Activated naive CD4-positive, alpha-beta T cell treated with anti-CD3 and anti-CD28 coated beads, Interleukin-2, amount 10 ng/mL, durations not matched to agents 7 days and 5 days (primary cell): ENCODE measurements around the gene RNF19B.

Experiments used
- CTCF ChIA-PET: fragments of 350-600 bp; sonication (Branson Sonifier 250); formaldehyde crosslinking; loops from one replicate; lab custom pipeline; 2021; ENCODE audit warnings: antibody characterized with exemption; lab: Charles Lee
- DNase-seq: peaks from one replicate; pipeline ENCODE4 v3.0.0-alpha.2; 2020
- H3K27ac Mint-ChIP-seq: one replicate; pipeline ENCODE4 v1.8.0; 2021; ENCODE audit warnings: mild to moderate bottlenecking, moderate library complexity, mixed read lengths
- H3K27me3 Mint-ChIP-seq: one replicate; pipeline ENCODE4 v1.8.0; 2021; ENCODE audit warnings: mild to moderate bottlenecking, mixed read lengths
- H3K36me3 Mint-ChIP-seq: one replicate; pipeline ENCODE4 v1.8.0; 2021; ENCODE audit warnings: mixed read lengths
- H3K4me1 Mint-ChIP-seq: one replicate; pipeline ENCODE4 v1.8.0; 2021; ENCODE audit warnings: mixed read lengths
- H3K4me3 Mint-ChIP-seq: one replicate; pipeline ENCODE4 v1.8.0; 2021; ENCODE audit warnings: mild to moderate bottlenecking, moderate library complexity, mixed read lengths
- H3K9me3 Mint-ChIP-seq: one replicate; pipeline ENCODE4 v1.8.0; 2021; ENCODE audit warnings: mixed read lengths

Gene RNF19B, protein sequence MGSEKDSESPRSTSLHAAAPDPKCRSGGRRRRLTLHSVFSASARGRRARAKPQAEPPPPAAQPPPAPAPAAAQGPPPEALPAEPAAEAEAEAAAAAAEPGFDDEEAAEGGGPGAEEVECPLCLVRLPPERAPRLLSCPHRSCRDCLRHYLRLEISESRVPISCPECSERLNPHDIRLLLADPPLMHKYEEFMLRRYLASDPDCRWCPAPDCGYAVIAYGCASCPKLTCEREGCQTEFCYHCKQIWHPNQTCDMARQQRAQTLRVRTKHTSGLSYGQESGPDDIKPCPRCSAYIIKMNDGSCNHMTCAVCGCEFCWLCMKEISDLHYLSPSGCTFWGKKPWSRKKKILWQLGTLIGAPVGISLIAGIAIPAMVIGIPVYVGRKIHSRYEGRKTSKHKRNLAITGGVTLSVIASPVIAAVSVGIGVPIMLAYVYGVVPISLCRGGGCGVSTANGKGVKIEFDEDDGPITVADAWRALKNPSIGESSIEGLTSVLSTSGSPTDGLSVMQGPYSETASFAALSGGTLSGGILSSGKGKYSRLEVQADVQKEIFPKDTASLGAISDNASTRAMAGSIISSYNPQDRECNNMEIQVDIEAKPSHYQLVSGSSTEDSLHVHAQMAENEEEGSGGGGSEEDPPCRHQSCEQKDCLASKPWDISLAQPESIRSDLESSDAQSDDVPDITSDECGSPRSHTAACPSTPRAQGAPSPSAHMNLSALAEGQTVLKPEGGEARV

DNA sequence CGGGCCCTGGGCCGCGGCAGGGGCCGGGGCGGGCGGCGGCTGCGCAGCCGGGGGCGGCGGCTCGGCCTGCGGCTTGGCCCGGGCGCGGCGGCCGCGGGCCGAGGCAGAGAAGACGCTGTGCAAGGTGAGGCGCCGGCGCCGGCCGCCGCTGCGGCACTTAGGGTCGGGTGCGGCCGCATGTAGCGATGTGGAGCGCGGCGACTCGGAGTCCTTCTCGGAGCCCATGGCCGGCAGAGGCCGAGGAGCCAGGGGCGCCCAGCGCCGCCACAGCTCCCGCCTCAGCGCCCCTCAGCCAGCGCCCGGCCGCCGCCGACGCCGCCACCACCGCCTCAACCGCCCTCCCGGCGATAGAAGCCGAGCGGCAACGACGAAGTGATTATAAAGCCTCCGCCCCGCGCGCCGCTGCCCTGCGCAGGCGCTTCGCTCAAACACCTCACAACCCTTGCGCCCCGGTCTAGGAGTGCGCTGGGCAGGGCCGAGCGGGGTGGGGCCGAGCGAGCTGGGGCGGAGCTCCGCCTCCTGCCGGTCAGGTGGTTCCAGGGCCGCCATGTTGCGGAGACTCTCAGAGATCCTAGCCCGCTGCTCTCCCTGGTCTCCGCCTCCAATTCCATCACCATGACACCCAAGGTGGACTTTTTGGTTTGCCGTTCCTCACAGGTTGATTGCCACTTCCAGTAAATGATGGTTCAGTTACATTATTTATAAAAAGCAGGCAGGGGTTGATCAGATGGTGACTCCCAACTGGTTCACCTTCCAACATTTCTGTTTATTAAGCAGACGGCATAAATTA lies at the start of gene RNF19B:
TSS of gene RNF19B (minus strand) at position 349 of the 790 bp plus-strand sequence. CDS start at position 225, 124 bp downstream.
- H3K9me3 Mint-ChIP-seq: no peaks in the 10 kb centered on the region
- peaks cover 18% of the 10 kb centered on the region for H3K27me3 Mint-ChIP-seq
- peak within 1 kb of the TSS; percentile 86 for H3K4me3 Mint-ChIP-seq
- CTCF ChIA-PET: interaction anchor here (1.3 to 2.1 kb wide), 2 partner anchors 42 to 90 kb away, joined by 4 to 7 read pairs; no protein-coding TSS in a partner anchor
- peak within 1 kb of the TSS; percentile 88 for H3K27ac Mint-ChIP-seq
- no peaks in the 10 kb centered on the region for H3K36me3 Mint-ChIP-seq
- H3K4me1 Mint-ChIP-seq: peaks cover 37% of the 10 kb centered on the region
- peak; percentile 96 for DNase-seq

- Mint-ChIP-seq H3K27ac (no peak overlapping the region), H3K4me1 (peaks cover 7% of the 10 kb centered on the region), H3K36me3 (peaks cover 55% of the 10 kb centered on the region), H3K9me3 (no peaks in the 10 kb centered on the region), H3K27me3 (no peaks in the 10 kb centered on the region), H3K4me3 (no peak overlapping the region)
- DNase-seq: no peak
- CTCF ChIA-PET: no interaction called here
Measured at GRCh38 chr1:33013791-33014190, 49.2 kb upstream of the RNF19B start.

- no peak overlapping the region for H3K4me3 Mint-ChIP-seq
- peaks cover 54% of the 10 kb centered on the region for H3K36me3 Mint-ChIP-seq
- peaks cover 2% of the 10 kb centered on the region for H3K4me1 Mint-ChIP-seq
- DNase-seq: no peak
- no peaks in the 10 kb centered on the region for H3K9me3 Mint-ChIP-seq
- no peaks in the 10 kb centered on the region for H3K27me3 Mint-ChIP-seq
- H3K27ac Mint-ChIP-seq: no peak overlapping the region
- CTCF ChIA-PET: no interaction called here
Measured at GRCh38 chr1:33012165-33012564, 47.6 kb upstream of the RNF19B start.

DNA sequence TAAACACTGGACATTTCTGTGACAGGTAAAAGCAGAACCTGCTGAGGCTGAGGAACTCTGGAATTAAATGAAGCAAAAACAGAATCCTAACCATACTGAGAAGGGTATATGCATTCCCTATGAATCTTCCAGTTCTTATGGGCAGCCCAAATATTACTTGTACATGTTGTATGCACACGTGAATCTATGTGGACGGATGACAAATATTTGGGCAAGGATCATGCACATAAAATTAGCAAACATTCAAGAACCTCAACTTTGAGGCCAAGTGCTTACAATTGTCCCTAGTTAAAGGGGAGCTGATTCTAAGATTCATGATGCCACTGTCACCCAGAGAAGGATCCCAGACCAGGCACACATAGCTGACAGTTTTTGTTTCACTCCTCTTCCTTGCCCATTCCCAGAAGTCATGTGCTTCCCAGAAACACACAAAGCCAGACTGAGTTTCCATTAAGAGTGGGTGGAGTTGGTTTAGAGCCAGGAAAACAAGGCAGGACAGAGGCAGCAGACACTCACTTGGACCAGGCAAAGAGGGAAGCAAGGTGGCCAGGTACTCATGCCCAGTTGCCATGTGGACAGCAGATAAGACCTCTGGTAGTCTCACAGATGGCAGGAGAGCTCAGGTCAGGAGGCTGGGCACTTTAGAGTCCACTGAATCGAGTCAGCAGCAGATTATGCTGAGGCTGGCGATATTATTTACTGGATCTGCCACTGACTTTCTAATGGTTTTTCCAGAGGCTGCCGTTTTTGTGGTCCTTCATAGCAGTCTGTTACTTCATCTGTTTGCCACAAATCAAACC lies 46.5 kb upstream of the RNF19B start:
- H3K9me3 Mint-ChIP-seq: no peaks in the 10 kb centered on the region
- no peak overlapping the region for H3K4me3 Mint-ChIP-seq
- H3K27me3 Mint-ChIP-seq: no peaks in the 10 kb centered on the region
- H3K4me1 Mint-ChIP-seq: peaks cover 2% of the 10 kb centered on the region
- peaks cover 54% of the 10 kb centered on the region for H3K36me3 Mint-ChIP-seq
- CTCF ChIA-PET: interaction anchor here (1.8 kb wide), 1 partner anchor 10 kb away, joined by 3 read pairs; no protein-coding TSS in a partner anchor
- peak overlapping the region; percentile 34 for H3K27ac Mint-ChIP-seq
- no peak for DNase-seq

- no peak overlapping the region for H3K4me3 Mint-ChIP-seq
- CTCF ChIA-PET: interaction anchor here (0.8 to 1.8 kb wide), 3 partner anchors 8 to 297 kb away, joined by 3 to 5 read pairs (median 3); no protein-coding TSS in a partner anchor
- peaks cover 54% of the 10 kb centered on the region for H3K36me3 Mint-ChIP-seq
- peaks cover 2% of the 10 kb centered on the region for H3K4me1 Mint-ChIP-seq
- no peaks in the 10 kb centered on the region for H3K9me3 Mint-ChIP-seq
- H3K27me3 Mint-ChIP-seq: no peaks in the 10 kb centered on the region
- DNase-seq: no peak
- no peak overlapping the region for H3K27ac Mint-ChIP-seq
Measured at GRCh38 chr1:33009561-33009960, 45.0 kb upstream of the RNF19B start.

DNA sequence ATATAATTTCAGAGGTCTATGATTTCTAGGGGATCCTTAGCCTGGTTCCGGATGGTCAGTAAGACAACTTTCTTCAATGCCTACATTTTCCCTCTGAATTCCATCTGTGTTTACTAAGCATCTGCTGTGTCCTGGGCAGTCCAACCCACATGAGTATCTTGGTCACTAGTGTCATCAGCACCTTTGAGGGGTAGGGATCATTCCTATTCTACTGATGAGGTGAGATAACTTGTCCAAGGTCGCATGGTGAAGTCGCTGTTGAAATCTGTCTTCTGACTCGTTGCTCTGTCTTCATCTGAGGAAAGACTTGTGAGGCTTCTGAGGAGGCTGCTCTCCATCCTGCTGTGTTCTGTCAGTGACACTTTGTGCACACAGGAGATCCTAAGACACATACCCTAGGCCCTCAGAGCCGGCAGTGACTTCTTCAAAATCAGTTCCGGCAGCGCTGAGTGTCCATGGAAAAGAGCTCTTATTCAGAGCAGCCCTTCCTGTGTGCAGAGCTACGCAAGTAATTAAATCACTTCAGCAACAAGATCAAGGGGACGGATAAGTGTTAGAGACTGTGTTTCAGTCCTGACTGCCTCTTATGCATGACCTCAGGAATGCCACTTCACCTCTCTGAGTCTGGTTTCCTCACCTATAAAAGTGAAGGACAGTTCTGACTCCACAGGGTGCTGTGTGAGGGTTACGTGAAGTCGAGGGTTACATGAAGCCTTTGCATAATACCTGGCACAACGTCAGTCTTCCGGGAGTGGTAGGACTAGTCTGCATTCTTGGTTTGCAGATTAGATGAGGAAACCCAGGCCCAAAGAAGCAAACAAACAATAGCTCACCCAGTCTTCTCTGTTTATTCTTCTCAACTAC lies 43.7 kb upstream of the RNF19B start:
- Mint-ChIP-seq H3K27me3 (no peaks in the 10 kb centered on the region), H3K4me3 (no peak overlapping the region), H3K4me1 (peaks cover 2% of the 10 kb centered on the region), H3K27ac (peak overlapping the region; percentile 50), H3K9me3 (no peaks in the 10 kb centered on the region), H3K36me3 (peaks cover 44% of the 10 kb centered on the region)
- DNase-seq: no peak
- CTCF ChIA-PET: interaction anchor here (1.4 to 3.4 kb wide), 4 partner anchors 44 to 74 kb away, joined by 5 to 26 read pairs (median 14); partner anchors contain the start of gene RNF19B

DNA sequence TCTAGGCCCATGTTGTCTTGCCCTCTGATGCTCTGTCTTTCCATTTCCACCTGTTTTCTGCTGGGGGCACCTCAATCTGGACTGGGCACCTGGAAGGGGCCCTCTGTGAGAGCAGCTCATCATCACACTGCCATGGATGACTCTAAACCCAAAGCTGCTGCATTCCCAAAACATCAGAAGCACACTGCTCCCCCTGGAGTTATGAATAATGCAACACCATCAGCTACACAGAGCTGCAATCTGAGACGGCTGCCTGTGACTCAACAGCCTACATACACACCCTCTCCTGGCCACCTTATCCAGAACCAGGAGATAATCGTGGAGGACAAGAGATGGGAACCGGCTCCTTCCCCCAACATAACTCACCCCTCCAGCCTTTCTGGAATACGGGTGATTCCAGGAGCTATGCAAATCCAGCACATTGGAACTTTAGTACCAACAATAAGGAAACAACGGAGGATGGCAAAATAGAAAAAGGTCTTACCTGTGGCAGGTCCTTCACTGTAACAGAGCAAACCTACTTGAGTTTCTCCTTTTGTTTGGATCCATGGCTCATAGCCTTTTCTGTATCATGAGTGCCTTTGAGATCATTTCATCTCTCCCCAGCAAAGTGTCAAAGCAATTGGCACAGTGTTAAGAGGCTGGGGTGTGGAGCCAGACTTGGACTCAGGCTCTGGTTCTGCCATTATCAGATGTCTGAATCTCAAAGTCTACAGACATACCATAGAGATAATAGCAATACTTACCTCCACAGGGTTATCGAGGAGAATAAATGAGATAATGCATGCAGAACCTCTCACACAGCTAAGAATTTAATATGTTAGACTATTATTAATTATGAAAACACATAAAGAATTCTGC lies 42.8 kb upstream of the RNF19B start:
- H3K9me3 Mint-ChIP-seq: no peaks in the 10 kb centered on the region
- H3K4me3 Mint-ChIP-seq: no peak overlapping the region
- peaks cover 35% of the 10 kb centered on the region for H3K36me3 Mint-ChIP-seq
- DNase-seq: peak; percentile 29
- H3K27me3 Mint-ChIP-seq: no peaks in the 10 kb centered on the region
- peaks cover 2% of the 10 kb centered on the region for H3K4me1 Mint-ChIP-seq
- CTCF ChIA-PET: interaction anchor here (1.0 to 3.4 kb wide), 9 partner anchors 9 to 132 kb away, joined by 3 to 26 read pairs (median 4); partner anchors contain the start of gene RNF19B
- H3K27ac Mint-ChIP-seq: no peak overlapping the region

GRCh38 chr1:33005838-33006421 lies 41.3 kb upstream of the RNF19B start:
- Mint-ChIP-seq H3K36me3 (peaks cover 22% of the 10 kb centered on the region), H3K27me3 (no peaks in the 10 kb centered on the region), H3K4me1 (peaks cover 1% of the 10 kb centered on the region), H3K9me3 (no peaks in the 10 kb centered on the region), H3K27ac (no peak overlapping the region), H3K4me3 (no peak overlapping the region)
- CTCF ChIA-PET: interaction anchor here (0.6 to 3.4 kb wide), 9 partner anchors 12 to 80 kb away, joined by 3 to 26 read pairs (median 6); partner anchors contain the start of gene RNF19B
- DNase-seq: no peak

GRCh38 chr1:33005117-33005837 lies 40.7 kb upstream of the RNF19B start:
- Mint-ChIP-seq H3K27ac (no peak overlapping the region), H3K9me3 (no peaks in the 10 kb centered on the region), H3K36me3 (peaks cover 21% of the 10 kb centered on the region), H3K4me3 (no peak overlapping the region), H3K27me3 (no peaks in the 10 kb centered on the region), H3K4me1 (peaks cover 3% of the 10 kb centered on the region)
- CTCF ChIA-PET: interaction anchor here (0.9 to 3.4 kb wide), 6 partner anchors 12 to 81 kb away, joined by 3 to 22 read pairs (median 5); no protein-coding TSS in a partner anchor
- no peak for DNase-seq

- H3K27ac Mint-ChIP-seq: no peak overlapping the region
- peaks cover 4% of the 10 kb centered on the region for H3K4me1 Mint-ChIP-seq
- no peaks in the 10 kb centered on the region for H3K27me3 Mint-ChIP-seq
- H3K36me3 Mint-ChIP-seq: peaks cover 19% of the 10 kb centered on the region
- H3K9me3 Mint-ChIP-seq: no peaks in the 10 kb centered on the region
- CTCF ChIA-PET: interaction anchor here (0.9 to 3.4 kb wide), 4 partner anchors 11 to 70 kb away, joined by 3 to 22 read pairs (median 8); no protein-coding TSS in a partner anchor
- DNase-seq: no peak
- no peak overlapping the region for H3K4me3 Mint-ChIP-seq
Measured at GRCh38 chr1:33004613-33005012, 40.0 kb upstream of the RNF19B start.

GRCh38 chr1:33003657-33004056 lies 39.0 kb upstream of the RNF19B start:
- Mint-ChIP-seq H3K9me3 (no peaks in the 10 kb centered on the region), H3K27ac (no peak overlapping the region), H3K36me3 (peaks cover 16% of the 10 kb centered on the region), H3K4me1 (peaks cover 4% of the 10 kb centered on the region), H3K4me3 (no peak overlapping the region), H3K27me3 (no peaks in the 10 kb centered on the region)
- CTCF ChIA-PET: no interaction called here
- DNase-seq: no peak
